Measurements from ENCODE around the gene AUTS2. TPM values are rescaled to one million over a fixed set of nuclear protein-coding genes. Genes with fewer than 3 reads are reported as not detected.

The AUTS2 gene
- polyA plus RNA-seq, 1 donor from 2014 or later = 97.3 TPM

- Histone ChIP-seq H3K9ac (ENCODE audit: low read length) (no peak overlapping the region), H3K9me3 (ENCODE audit: low read length) (no peaks in the 10 kb centered on the region), H3K27ac (ENCODE audit: low read length) (no peak overlapping the region), H4K20me1 (ENCODE audit: insufficient read depth) (no peaks in the 10 kb centered on the region), H3K36me3 (ENCODE audit: insufficient read depth, low read length) (no peaks in the 10 kb centered on the region), H3F3A (ENCODE audit: insufficient read depth, low read length, poor library complexity, severe bottlenecking) (no peaks in the 10 kb centered on the region), H3K4me3 (ENCODE audit: low read length) (no peak overlapping the region), H3K9me2 (ENCODE audit: insufficient read depth, low read length) (no peaks in the 10 kb centered on the region), H2AFZ (ENCODE audit: low read depth, low read length) (no peak overlapping the region), H3K4me2 (ENCODE audit: low read length) (no peak overlapping the region), H3K79me2 (replicated peaks; ENCODE audit: insufficient read depth, low read length) (peaks cover 14% of the 10 kb centered on the region), H3K27me3 (ENCODE audit: insufficient read depth, low read depth, low read length) (no peaks in the 10 kb centered on the region)
- no peak for TF ChIP-seq SMC3 (conservative IDR thresholded peaks at IDR 0.05; ENCODE audit: poor library complexity)
- TF ChIP-seq CTCF (IDR thresholded peaks at IDR 0.05; ENCODE audit: poor library complexity, severe bottlenecking) = no peak
- no peak for TF ChIP-seq POLR2AphosphoS5 (IDR thresholded peaks at IDR 0.05)
- TF ChIP-seq REST (IDR thresholded peaks at IDR 0.05; ENCODE audit: borderline replicate concordance) = no peak
- no peak for TF ChIP-seq EP300 (conservative IDR thresholded peaks at IDR 0.05; ENCODE audit: poor library complexity, severe bottlenecking)
- no peak for TF ChIP-seq TAF1 (IDR thresholded peaks at IDR 0.05; ENCODE audit: low read depth)
- no peak for TF ChIP-seq MXI1 (conservative IDR thresholded peaks at IDR 0.05; ENCODE audit: poor library complexity, severe bottlenecking)
Measured at GRCh38 chr7:70043015-70043538, 444.8 kb downstream of the AUTS2 start.

DNA sequence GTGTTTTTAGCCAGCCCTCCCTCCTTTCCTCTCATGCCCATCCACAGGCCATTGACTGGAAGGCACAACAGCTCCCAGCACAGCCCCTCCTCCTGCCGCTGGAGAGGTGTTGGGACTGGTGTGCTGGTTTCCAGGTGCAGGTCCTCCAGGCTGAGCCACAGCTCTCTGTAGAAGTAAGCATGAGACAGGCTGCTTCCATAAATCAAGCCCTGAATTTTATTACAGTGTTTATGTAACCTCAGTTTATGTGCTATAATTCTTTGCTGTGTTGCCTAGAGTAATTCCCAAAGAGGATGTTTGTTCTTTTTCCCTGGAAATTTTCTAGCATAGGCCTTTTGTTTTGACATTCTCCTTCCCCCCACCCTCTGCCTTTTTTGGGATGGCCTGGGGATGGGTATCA lies 445.8 kb downstream of the AUTS2 start:
- Histone ChIP-seq H4K20me1 (ENCODE audit: insufficient read depth) (no peaks in the 10 kb centered on the region), H3K9me2 (ENCODE audit: insufficient read depth, low read length) (no peaks in the 10 kb centered on the region), H2AFZ (ENCODE audit: low read depth, low read length) (no peak overlapping the region), H3K27ac (ENCODE audit: low read length) (no peak overlapping the region), H3K79me2 (replicated peaks; ENCODE audit: insufficient read depth, low read length) (peaks cover 17% of the 10 kb centered on the region), H3K27me3 (ENCODE audit: insufficient read depth, low read depth, low read length) (no peaks in the 10 kb centered on the region), H3K9ac (ENCODE audit: low read length) (no peak overlapping the region), H3K9me3 (ENCODE audit: low read length) (no peaks in the 10 kb centered on the region), H3K4me3 (ENCODE audit: low read length) (no peak overlapping the region), H3K36me3 (ENCODE audit: insufficient read depth, low read length) (no peaks in the 10 kb centered on the region), H3F3A (ENCODE audit: insufficient read depth, low read length, poor library complexity, severe bottlenecking) (no peaks in the 10 kb centered on the region), H3K4me2 (ENCODE audit: low read length) (no peak overlapping the region)
- TF ChIP-seq SMC3 (conservative IDR thresholded peaks at IDR 0.05; ENCODE audit: poor library complexity) (no peak), CTCF (IDR thresholded peaks at IDR 0.05; ENCODE audit: poor library complexity, severe bottlenecking) (no peak)
